Medulla oblongata (tissue), 1 donor: ENCODE measurements around the gene DOCK2.

Experiments
- DNase-seq: peaks from one replicate; pipeline ENCODE4 v3.0.0-alpha.2; 2015; ENCODE audit errors: extremely low spot score

The DOCK2 gene

GRCh38 chr5:169688106-169688505 lies 51.0 kb downstream of the DOCK2 start:
- no peak for DNase-seq

GRCh38 chr5:169691471-169691870 lies 54.4 kb downstream of the DOCK2 start:
- no peak for DNase-seq

GRCh38 chr5:169694091-169694625 lies 57.1 kb downstream of the DOCK2 start:
- no peak for DNase-seq

- DNase-seq, result no peak
Measured at GRCh38 chr5:169695025-169695625, 58.0 kb downstream of the DOCK2 start.

GRCh38 chr5:169695919-169696490 lies 58.9 kb downstream of the DOCK2 start:
- no peak for DNase-seq

- no peak for DNase-seq
Measured at GRCh38 chr5:169696621-169697510, 59.8 kb downstream of the DOCK2 start.

- DNase-seq, result no peak
Measured at GRCh38 chr5:169697511-169697890, 60.4 kb downstream of the DOCK2 start.

GRCh38 chr5:169697976-169698375 lies 60.9 kb downstream of the DOCK2 start:
- no peak for DNase-seq

GRCh38 chr5:169700611-169701010 lies 63.5 kb downstream of the DOCK2 start:
- no peak for DNase-seq

GRCh38 chr5:169701910-169702451 lies 64.9 kb downstream of the DOCK2 start:
- peak; percentile 50 for DNase-seq

GRCh38 chr5:169702693-169703481 lies 65.8 kb downstream of the DOCK2 start:
- no peak for DNase-seq

- no peak for DNase-seq
Measured at GRCh38 chr5:169703813-169704212, 66.7 kb downstream of the DOCK2 start.

GRCh38 chr5:169705322-169705721 lies 68.2 kb downstream of the DOCK2 start:
- DNase-seq, result no peak

GRCh38 chr5:169706071-169706470 lies 69.0 kb downstream of the DOCK2 start:
- DNase-seq, result no peak

GRCh38 chr5:169706758-169707450 lies 69.8 kb downstream of the DOCK2 start:
- DNase-seq, result no peak

GRCh38 chr5:169707686-169708085 lies 70.6 kb downstream of the DOCK2 start:
- no peak for DNase-seq

GRCh38 chr5:169710675-169711074 lies 73.6 kb downstream of the DOCK2 start:
- DNase-seq, result peak; percentile 70

- DNase-seq, result no peak
Measured at GRCh38 chr5:169711551-169712225, 74.6 kb downstream of the DOCK2 start.

GRCh38 chr5:169712428-169712827 lies 75.4 kb downstream of the DOCK2 start:
- DNase-seq, result no peak

- DNase-seq, result no peak
Measured at GRCh38 chr5:169716287-169716686, 79.2 kb downstream of the DOCK2 start.
